Measurements from ENCODE around the gene PTCH2. TPM values are rescaled to one million over a fixed set of nuclear protein-coding genes. Genes with fewer than 3 reads are reported as not detected.

The PTCH2 gene
- total RNA-seq, 2 donors from 2014 or later = 1.5 to 1.6 TPM

DNA sequence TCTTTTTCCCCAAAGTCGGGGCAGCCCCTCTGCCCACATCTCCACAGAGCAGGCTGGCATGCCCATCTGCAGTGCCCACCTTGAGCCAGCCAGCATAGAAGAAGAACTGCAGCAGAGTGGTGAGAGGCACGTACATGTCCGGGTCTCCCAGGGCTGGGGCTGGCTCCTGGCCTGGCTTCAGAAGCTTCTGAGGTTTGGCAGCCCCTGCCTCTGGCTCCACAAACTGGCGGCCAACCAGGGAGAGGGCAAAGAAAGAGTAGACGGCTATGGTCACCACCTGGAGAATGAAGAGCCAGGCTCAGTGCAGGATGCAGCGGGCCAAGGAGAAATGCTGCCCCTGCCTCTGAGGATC lies 58.0 kb downstream of the PTCH2 start:
- H3K27me3 Mint-ChIP-seq (ENCODE audit: insufficient read depth) = peaks cover 10% of the 10 kb centered on the region
- Histone ChIP-seq H3K4me1 (ENCODE audit: control insufficient read depth, insufficient read depth, low read length) (peaks cover 5% of the 10 kb centered on the region), H3K36me3 (ENCODE audit: control insufficient read depth, insufficient read depth, low read length) (no peaks in the 10 kb centered on the region), H3K27me3 (ENCODE audit: control insufficient read depth, insufficient read depth, low read length, poor library complexity, severe bottlenecking) (peaks cover 20% of the 10 kb centered on the region), H3K4me3 (ENCODE audit: low read length) (no peak overlapping the region), H3K27ac (ENCODE audit: low read depth, low read length) (no peak overlapping the region), H3K9me3 (ENCODE audit: control insufficient read depth, low read length) (no peaks in the 10 kb centered on the region), H3K9ac (ENCODE audit: extremely low read depth, low read length, poor library complexity, severe bottlenecking) (no peak overlapping the region)
- no peak overlapping the region for H3K27ac Mint-ChIP-seq
- H3K4me3 Mint-ChIP-seq = peak overlapping the region; percentile 50
- peaks cover 15% of the 10 kb centered on the region for H3K36me3 Mint-ChIP-seq (ENCODE audit: low read depth)
- H3K9me3 Mint-ChIP-seq = no peaks in the 10 kb centered on the region
- DNase-seq = peak; percentile 49
- 90 to 92% methylated on average over 2 to 6 of the region's 6 CpGs for WGBS, 2 experiments (ENCODE audit: insufficient coverage in 1 of 2, insufficient read length in 1 of 2)
- TF ChIP-seq, protein P1, sequence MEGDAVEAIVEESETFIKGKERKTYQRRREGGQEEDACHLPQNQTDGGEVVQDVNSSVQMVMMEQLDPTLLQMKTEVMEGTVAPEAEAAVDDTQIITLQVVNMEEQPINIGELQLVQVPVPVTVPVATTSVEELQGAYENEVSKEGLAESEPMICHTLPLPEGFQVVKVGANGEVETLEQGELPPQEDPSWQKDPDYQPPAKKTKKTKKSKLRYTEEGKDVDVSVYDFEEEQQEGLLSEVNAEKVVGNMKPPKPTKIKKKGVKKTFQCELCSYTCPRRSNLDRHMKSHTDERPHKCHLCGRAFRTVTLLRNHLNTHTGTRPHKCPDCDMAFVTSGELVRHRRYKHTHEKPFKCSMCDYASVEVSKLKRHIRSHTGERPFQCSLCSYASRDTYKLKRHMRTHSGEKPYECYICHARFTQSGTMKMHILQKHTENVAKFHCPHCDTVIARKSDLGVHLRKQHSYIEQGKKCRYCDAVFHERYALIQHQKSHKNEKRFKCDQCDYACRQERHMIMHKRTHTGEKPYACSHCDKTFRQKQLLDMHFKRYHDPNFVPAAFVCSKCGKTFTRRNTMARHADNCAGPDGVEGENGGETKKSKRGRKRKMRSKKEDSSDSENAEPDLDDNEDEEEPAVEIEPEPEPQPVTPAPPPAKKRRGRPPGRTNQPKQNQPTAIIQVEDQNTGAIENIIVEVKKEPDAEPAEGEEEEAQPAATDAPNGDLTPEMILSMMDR (conservative IDR thresholded peaks at IDR 0.05) = no peak
- H3K4me1 Mint-ChIP-seq = peaks cover 9% of the 10 kb centered on the region

DNA sequence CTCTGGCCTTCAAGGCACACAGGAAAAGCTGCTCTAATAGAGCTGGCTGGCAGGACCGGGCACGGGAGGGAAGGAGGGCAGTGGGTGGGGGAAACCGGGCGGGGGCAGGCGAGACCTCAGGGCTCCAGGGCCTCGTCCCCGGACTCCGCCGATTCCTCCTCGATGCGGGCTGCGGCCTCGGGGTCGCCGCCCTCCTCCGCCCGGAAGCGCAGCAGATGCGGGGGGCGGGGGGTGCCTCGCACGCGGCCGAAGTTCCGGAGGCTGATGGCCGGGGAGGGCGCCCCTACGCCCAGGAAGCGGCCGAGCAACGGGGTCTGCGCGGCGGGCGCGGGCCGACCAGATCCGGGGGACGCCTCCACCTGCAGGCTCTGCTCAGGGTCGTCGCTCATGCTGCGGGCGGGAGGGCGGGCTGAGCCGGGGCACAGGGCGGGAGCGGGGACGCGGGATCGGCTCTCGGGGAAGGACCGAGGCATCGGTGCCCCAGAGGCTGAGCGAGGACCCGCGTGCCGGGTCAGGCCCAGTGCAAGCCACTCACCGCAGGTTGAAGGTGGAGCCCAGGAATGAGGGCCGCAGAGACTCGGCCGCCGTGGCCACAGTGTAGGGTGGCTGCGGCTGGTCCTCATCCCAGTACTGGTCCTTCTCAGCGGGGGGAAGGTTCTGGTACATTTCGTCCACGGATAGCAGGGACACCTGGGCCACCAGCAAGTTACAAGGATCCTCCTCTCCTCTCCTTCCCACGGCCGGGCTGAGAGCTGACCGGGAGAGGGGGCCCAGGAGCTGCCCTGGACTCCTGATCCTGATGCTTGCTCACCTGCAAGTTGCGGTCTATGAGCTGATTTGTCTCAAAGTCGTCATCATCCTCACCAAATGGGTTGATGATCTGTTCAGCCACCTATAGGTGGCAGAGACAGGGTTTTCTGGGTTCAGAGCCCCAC lies 58.7 kb downstream of the PTCH2 start:
- Histone ChIP-seq H3K4me1 (ENCODE audit: control insufficient read depth, insufficient read depth, low read length) (peaks cover 5% of the 10 kb centered on the region), H3K36me3 (ENCODE audit: control insufficient read depth, insufficient read depth, low read length) (peaks cover 3% of the 10 kb centered on the region), H3K27me3 (ENCODE audit: control insufficient read depth, insufficient read depth, low read length, poor library complexity, severe bottlenecking) (peaks cover 20% of the 10 kb centered on the region), H3K4me3 (ENCODE audit: low read length) (peak overlapping the region; percentile 49), H3K9ac (ENCODE audit: extremely low read depth, low read length, poor library complexity, severe bottlenecking) (peak overlapping the region; percentile 38), H3K9me3 (ENCODE audit: control insufficient read depth, low read length) (no peaks in the 10 kb centered on the region), H3K27ac (ENCODE audit: low read depth, low read length) (no peak overlapping the region)
- peak overlapping the region; percentile 16 for H3K27ac Mint-ChIP-seq
- H3K27me3 Mint-ChIP-seq (ENCODE audit: insufficient read depth) = peaks cover 10% of the 10 kb centered on the region
- peaks cover 9% of the 10 kb centered on the region for H3K4me1 Mint-ChIP-seq
- H3K9me3 Mint-ChIP-seq = no peaks in the 10 kb centered on the region
- peak; percentile 85 for DNase-seq
- WGBS, 2 experiments (ENCODE audit: insufficient coverage in 1 of 2, insufficient read length in 1 of 2) = 16 to 30% methylated on average over 16 to 71 of the region's 71 CpGs
- TF ChIP-seq, protein P1 (conservative IDR thresholded peaks at IDR 0.05) = peak; percentile 50
- H3K36me3 Mint-ChIP-seq (ENCODE audit: low read depth) = peaks cover 21% of the 10 kb centered on the region
- peak overlapping the region; percentile 50 for H3K4me3 Mint-ChIP-seq

GRCh38 chr1:44783697-44784093 lies 59.4 kb downstream of the PTCH2 start:
- H3K27ac Mint-ChIP-seq = peak overlapping the region; percentile 16
- peaks cover 9% of the 10 kb centered on the region for H3K4me1 Mint-ChIP-seq
- TF ChIP-seq, protein P1 (conservative IDR thresholded peaks at IDR 0.05) = no peak
- H3K36me3 Mint-ChIP-seq (ENCODE audit: low read depth) = peaks cover 28% of the 10 kb centered on the region
- peak overlapping the region; percentile 50 for H3K4me3 Mint-ChIP-seq
- Histone ChIP-seq H3K4me3 (ENCODE audit: low read length) (peak overlapping the region; percentile 49), H3K27ac (ENCODE audit: low read depth, low read length) (no peak overlapping the region), H3K36me3 (ENCODE audit: control insufficient read depth, insufficient read depth, low read length) (peaks cover 10% of the 10 kb centered on the region), H3K9me3 (ENCODE audit: control insufficient read depth, low read length) (no peaks in the 10 kb centered on the region), H3K4me1 (ENCODE audit: control insufficient read depth, insufficient read depth, low read length) (peaks cover 5% of the 10 kb centered on the region), H3K27me3 (ENCODE audit: control insufficient read depth, insufficient read depth, low read length, poor library complexity, severe bottlenecking) (peaks cover 20% of the 10 kb centered on the region), H3K9ac (ENCODE audit: extremely low read depth, low read length, poor library complexity, severe bottlenecking) (peak overlapping the region; percentile 38)
- peaks cover 10% of the 10 kb centered on the region for H3K27me3 Mint-ChIP-seq (ENCODE audit: insufficient read depth)
- H3K9me3 Mint-ChIP-seq = no peaks in the 10 kb centered on the region
- no peak for DNase-seq
- 80 to 83% methylated on average over 7 to 8 of the region's 8 CpGs for WGBS, 2 experiments (ENCODE audit: insufficient coverage in 1 of 2, insufficient read length in 1 of 2)

Measured in endodermal cell (in vitro differentiated cells).